Fibroblast of the aortic adventitia (primary cell): ENCODE measurements around the gene SLC25A33. TPM values are rescaled to one million over a fixed set of nuclear protein-coding genes. Genes with fewer than 3 reads are reported as not detected.

ENCODE experiments used
- DNase-seq: peaks from one replicate; pipeline ENCODE4 v3.0.0-alpha.2; 2010; ENCODE audit warnings: low read depth
- H3K4me3 ChIP-seq: 2 replicates; pipeline ENCODE4 v1.5.1; 2011; ENCODE audit warnings: low read depth, mild to moderate bottlenecking, control low read depth, low read length, moderate library complexity
- CTCF ChIP-seq: IDR thresholded peaks from 2 replicates; pipeline ENCODE4 v1.5.1; 2011; ENCODE audit warnings: mild to moderate bottlenecking, low read length, control low read depth, inconsistent platforms; ENCODE audit not compliant: insufficient read depth
- total RNA-seq: library from RNA; depleted of rRNA; stranded (reverse); fragments of >200 nt; gene quantifications from 2 replicates; pipeline ENCODE4 v1.2.3, GENCODE V29; 2012; ENCODE audit warnings: low replicate concordance

SLC25A33 gene
- total RNA-seq, 1 donor = 4.7 TPM

- DNase-seq = no peak
- TF ChIP-seq CTCF = no peak
Observed at GRCh38 chr1:9612162-9612845, 73.0 kb downstream of the SLC25A33 start.

GRCh38 chr1:9612871-9613624, 73.8 kb downstream of the SLC25A33 start:
- H3K4me3 ChIP-seq = no peak overlapping the region
- TF ChIP-seq CTCF = no peak
- no peak for DNase-seq

More at GRCh38 chr1:9612162-9612845, 73.0 kb downstream of the SLC25A33 start:
- no peak overlapping the region for H3K4me3 ChIP-seq

GRCh38 chr1:9613625-9614299, 74.5 kb downstream of the SLC25A33 start:
- no peak overlapping the region for H3K4me3 ChIP-seq
- no peak for DNase-seq

GRCh38 chr1:9615316-9616063, 76.2 kb downstream of the SLC25A33 start:
- H3K4me3 ChIP-seq = no peak overlapping the region
- peak; percentile 37 for DNase-seq
- TF ChIP-seq CTCF = peak; percentile 77

More at GRCh38 chr1:9613625-9614299, 74.5 kb downstream of the SLC25A33 start:
- TF ChIP-seq CTCF = no peak

GRCh38 chr1:9618909-9619679, 79.8 kb downstream of the SLC25A33 start:
- peak; percentile 54 for DNase-seq
- no peak for TF ChIP-seq CTCF
- no peak overlapping the region for H3K4me3 ChIP-seq

- no peak overlapping the region for H3K4me3 ChIP-seq
- TF ChIP-seq CTCF = no peak
- no peak for DNase-seq
Observed at GRCh38 chr1:9621032-9621431, 81.8 kb downstream of the SLC25A33 start.
